Suppressor macrophage (primary cell): ENCODE results near the gene PLXDC1.
A peak's percentile ranks its signal among the peaks of the same experiment; 100 is the strongest.
"Not testable (repeated sequence)": the region's sequence is repeated elsewhere in the genome, so short reads cannot be mapped to it uniquely, and the experiment has no call there.

Experiments
- DNase-seq, 4 experiments: peaks; one replicate each; pipeline ENCODE4 v3.0.0-alpha.2; 2020 to 2022

Gene PLXDC1

GRCh38 chr17:39151943-39152818 lies 744 bp upstream of the PLXDC1 start:
- no peak for DNase-seq

DNA sequence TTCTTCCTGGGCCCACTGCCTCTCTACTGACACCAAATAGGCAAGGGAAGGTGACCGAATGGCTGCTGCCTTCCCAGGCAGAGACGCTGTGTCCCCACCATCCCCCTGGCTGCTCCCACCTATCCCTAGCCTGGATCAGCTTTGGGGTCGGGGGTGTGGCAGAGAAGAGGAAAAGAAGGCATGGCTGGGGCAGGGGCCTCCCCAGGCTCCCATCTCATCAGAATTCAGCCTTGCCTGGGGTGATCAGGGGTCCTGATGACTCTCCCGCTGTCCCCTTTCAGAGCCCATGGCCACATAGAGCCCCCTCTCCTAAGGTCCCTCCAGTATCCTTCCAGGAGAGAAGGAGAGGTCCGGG lies 665 bp downstream of the PLXDC1 start:
- DNase-seq, result no peak

- DNase-seq, result no peak
Observed at GRCh38 chr17:39150104-39150634, 1.3 kb downstream of the PLXDC1 start.

DNA sequence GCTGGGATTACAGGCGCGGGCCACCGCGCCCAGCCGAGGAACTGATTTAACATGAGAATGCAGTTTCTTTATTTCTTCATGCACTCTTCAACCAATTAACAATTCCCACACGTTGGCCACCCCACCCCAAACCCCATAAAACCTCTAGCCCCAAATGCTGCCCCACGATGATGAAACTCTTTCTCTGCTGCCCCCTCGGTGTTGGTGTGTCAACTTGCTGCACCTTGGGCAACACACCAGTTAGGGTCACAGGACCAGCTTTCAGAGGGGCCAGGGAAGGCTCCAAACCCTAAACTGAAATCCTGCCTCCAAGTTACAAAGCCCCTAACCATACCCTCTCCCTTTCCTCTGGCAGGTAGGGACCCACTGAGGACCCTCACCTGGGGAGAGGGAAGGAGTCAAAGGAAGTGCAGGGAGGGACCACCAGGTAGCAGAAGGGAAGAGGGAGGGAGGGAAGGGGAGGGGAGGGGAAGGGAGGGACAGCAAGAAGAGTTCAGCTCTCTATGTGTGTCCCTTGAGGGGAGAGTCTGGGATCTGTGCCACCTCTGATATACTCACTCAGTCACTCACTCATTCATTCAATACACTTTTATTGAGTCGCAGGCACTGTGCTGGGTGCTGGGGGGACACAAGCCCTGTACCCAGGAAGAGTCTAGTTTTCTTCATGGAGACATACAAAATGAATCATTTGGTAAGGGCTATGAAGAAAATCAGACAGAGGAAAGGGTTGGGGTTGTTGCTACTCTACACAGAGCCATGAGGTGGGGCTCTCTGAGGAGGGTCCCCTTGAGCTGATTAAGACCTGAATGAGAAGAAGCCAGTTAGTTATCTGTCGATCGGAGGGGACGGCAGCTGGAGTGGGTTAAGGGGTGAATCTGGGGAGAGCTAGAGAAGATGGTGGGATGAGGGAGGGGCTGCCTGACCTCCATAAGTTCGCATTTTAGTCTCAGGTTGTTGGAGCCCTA lies 3.9 kb downstream of the PLXDC1 start:
- no peak for DNase-seq

GRCh38 chr17:39146273-39146672 lies 5.2 kb downstream of the PLXDC1 start:
- DNase-seq, result no peak

DNA sequence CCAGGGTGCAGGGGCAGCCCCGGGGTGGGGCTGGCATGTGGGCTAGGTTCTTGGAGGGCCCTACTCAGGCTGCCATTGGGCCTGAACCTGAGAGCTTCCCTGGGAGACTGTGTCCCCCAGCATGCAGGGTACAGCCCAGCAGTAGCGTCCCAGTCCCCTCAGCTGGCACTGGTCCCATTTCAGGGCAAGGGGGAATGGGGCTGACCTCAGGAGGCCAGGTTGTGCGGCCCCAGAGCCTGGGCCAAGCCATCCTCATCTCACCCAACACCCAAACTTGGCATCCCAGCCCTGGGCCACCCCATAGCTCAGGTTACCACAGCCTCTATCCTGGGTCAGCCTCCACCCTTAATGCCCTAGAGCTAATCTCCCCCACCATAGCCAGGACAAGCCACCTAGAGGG lies 6.3 kb downstream of the PLXDC1 start:
- DNase-seq, result no peak

DNA sequence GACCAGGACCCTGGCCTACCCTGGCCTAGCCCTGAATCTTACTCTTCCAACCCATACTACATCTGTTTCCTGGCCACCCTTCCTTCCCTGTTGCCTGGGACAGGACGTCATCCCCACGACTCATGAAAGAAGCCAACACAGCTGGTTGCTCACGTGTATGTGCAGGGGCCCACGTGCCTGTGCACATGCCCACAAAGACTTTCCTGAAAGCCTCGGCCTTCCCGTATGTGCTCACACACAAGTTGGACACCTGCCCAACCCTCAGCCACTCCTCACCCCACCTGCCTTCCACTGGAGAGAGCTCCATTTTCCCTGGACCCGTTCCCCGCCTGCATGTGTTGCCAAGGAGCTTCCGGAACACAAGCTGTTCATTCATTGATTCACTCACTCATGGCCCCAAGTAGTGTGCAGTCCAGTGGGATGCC lies 7.0 kb downstream of the PLXDC1 start:
- peak in 2 of 4 experiments; percentile 36 to 43 for DNase-seq

DNA sequence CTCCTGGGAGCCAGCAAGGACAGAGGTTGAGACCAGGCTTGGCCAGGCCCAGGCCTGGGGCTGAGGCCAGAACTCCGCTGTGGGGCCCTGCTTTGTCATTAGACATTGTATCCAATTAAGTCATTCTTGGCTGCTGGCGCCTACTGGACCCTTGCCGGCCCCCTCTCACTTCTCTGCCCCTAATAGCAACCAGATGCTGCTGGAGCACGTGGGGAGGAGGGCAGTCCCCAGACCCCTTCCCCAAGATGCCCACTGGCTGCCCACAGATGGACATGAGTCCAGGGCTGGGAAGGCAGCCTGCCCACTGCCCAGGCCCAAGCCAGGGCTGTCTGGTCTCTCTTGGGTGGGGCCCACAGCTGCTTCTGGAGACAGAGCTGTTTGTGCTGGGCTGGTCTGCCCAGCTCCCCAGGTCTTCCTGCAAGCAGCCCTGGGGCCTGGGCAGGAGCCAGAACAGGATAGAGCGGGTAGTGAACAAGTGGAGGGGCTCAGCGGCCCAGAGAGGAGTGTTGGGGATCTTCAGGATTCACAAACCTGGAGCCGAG lies 7.8 kb downstream of the PLXDC1 start:
- DNase-seq, result no peak

GRCh38 chr17:39141915-39142664 lies 9.3 kb downstream of the PLXDC1 start:
- no peak for DNase-seq

DNA sequence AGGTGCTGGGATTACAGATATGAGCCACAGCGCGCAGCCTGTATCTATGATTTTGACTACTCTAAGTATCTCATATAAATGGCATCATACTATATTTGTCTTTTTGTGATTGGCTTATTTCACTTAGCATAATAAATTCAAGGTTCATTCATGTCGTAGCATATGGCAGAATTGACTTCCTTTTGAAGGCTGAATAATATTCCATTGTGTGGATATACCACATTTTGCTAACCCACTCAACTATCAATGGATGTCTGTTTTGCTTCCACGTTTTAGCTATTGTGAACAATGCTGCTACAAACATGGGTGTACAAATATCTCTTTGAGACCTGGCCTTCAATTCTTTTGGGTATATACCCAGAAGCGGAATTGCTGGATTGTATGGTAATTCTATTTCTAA lies 10.1 kb downstream of the PLXDC1 start:
- no peak for DNase-seq

GRCh38 chr17:39139561-39139960 lies 11.9 kb downstream of the PLXDC1 start:
- DNase-seq, result no peak

DNA sequence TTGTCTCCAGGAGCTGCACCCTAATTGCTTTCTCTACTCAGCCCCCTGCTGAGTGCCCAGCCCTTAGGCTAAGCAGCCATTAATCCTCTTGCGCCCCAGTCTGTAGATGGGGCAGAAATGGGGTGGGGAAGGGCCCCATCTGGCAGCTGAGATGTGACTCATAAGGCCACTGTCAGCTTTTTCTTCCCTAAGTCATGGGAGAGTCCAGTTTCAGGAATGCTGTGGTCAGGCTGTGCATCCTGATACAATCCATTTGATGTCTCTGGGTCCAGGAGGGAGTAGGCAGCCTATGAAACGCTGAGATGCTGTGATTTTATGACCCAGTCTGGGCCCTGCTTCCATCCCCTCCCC lies 12.3 kb downstream of the PLXDC1 start:
- no peak for DNase-seq

DNA sequence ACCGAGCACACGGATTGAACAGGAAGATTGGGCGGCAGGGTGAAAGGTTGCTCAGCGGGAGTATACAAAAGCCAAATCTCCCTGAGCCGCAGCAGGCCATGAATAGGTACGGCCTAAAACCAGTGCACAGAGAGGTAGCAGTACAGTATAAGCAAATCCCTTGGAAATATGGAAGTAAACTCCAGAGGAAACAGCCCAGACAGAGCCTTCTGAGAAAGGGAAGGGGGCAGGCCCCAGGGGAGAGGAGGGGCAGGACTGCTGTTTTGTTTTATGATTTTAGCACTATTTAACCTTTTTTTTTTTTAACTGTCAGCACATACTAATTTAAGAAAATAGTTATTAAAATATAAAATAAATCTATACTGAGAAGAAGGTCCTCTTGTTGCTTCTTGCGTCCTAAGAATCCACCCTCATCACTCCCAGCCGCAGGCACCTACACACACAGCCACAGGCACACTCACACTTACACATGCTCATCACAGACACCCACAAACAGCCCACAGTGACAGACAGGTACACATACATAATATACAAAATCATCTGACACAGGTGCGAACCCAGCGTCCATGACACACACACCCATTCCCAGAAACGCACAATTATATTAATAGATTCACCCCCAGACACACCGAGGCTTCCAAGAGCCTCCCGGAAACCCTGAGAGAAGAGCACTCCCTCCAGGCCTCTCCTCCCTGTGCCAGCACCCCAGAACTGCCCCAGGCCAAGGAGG lies 12.8 kb downstream of the PLXDC1 start:
- DNase-seq, result no peak

DNA sequence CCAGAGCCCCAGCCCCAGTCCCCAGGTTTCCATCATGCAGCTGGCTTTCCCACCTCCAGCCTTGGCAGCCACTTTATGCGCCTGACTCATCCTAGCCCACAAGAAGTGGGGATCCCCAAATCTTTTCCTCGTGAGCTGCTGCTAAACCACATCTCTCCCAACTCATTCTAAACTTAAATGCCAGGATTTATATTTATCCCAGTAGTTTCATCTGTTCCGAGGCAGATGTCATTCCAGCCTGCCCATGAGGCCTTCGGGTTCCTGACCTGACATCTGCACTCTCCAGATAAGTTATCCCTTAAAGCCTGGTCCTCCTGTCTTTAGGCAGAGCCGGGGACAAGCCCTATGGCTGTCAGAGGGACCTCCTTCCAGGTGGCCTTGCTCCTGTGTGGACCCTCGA lies 16.6 kb downstream of the PLXDC1 start:
- no peak for DNase-seq

- no peak for DNase-seq
Observed at GRCh38 chr17:39132192-39132610, 19.2 kb downstream of the PLXDC1 start.

DNA sequence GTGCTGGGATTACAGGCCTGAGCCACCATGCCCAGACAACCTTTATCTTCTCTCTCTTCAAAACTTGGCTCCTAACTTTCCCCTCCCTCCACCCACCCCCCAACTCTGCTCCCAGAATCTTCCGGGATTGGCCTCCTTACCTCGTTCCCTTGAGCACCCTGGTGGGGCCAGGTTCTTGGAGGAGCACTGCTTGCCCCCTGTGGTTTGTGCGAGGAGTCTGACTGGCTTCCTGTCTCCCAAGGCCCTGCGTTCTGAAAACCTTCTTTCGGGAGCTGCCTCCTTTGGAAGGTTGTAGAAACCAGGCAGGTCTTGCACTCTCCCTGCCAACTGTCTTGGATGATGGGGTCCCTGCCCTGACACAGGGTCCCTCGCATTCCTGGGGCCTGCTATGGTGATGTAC lies 19.8 kb downstream of the PLXDC1 start:
- DNase-seq, result no peak

DNA sequence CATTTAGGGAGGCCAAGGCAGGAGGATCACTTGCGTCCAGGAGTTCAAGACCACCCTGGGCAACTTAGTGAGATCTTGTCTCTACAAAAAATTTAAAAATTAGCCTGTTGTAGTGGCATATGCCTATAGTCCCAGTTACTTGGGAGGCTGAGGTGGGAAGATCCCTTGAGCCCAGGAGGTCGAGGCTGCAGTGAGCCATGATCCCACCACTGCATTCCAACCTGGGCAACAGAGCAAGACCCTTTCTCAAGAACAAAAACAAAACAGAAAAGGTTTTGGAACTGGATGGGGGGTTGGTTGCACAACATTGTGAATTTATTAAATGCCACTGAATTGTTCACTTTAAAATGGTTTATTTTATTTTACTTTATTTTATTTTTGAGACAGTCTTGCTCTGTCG lies 21.2 kb downstream of the PLXDC1 start:
- no peak for DNase-seq

- not testable (repeated sequence) for DNase-seq
Observed at GRCh38 chr17:39129544-39129943, 21.9 kb downstream of the PLXDC1 start.

DNA sequence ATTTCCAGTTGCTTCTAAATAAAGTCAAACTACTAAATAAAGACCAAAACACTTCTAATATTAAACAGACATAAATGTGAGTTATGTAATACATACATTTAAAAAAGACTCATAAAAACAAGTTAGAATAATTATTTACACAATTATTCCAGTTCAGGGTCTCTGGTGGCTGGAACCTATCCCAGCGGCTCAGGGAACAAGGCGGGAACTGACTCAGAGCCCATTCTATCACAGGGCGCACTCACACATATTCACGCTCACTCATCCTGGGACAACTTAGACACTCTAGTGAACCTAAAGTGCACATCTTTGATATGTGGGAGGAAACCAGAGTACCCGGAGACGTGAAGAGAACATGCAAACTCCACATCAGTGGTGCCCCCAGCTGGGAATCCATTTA lies 25.0 kb downstream of the PLXDC1 start:
- DNase-seq, result no peak

GRCh38 chr17:39125143-39125875 lies 26.1 kb downstream of the PLXDC1 start:
- no peak for DNase-seq

DNA sequence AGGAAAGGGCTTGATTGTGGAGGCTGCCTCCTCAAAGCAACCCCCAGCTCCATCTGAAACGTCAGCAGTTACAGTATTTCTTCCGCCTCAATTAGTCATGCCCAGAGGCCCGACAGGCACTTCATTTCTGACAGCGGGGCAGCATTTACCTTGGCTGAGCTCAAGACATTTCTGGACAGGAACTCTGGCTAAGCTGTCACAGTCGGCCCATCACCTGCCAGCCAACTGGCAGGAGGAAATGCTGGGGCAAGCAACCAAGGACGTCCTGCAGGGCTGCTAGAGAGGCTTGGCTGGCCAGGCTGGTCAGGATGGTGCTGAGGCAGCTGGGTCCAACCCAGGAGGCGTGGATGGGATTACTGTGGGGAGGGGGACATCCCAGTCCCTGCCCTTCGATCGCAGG lies 27.8 kb downstream of the PLXDC1 start:
- DNase-seq, result no peak
